Karpas-422 (cell line): ENCODE measurements around the gene RSPH9. TPM values are rescaled to one million over a fixed set of nuclear protein-coding genes. Genes with fewer than 3 reads are reported as not detected.
"Not testable (repeated sequence)": the region's sequence is repeated elsewhere in the genome, so short reads cannot be mapped to it uniquely, and the experiment has no call there.

Experiments
- DNase-seq: peaks from one replicate; pipeline ENCODE4 v3.0.0-alpha.2; 2015
- H2AFZ ChIP-seq: fragments of 200-600 bp; sonication (generic); 2 replicates; pipeline ENCODE4 v1.6.1; 2014; ENCODE audit warnings: antibody characterized with exemption, low read length, mixed read lengths
- H3K27ac ChIP-seq: fragments of 200-600 bp; sonication (generic); 2 replicates; pipeline ENCODE4 v1.5.1; 2014; ENCODE audit warnings: mild to moderate bottlenecking, low read length, moderate library complexity
- H3K27me3 ChIP-seq: fragments of 200-600 bp; sonication (generic); 2 replicates; pipeline ENCODE4 v1.6.1; 2014; ENCODE audit warnings: low read length, mixed read lengths
- H3K36me3 ChIP-seq: fragments of 200-600 bp; sonication (generic); 2 replicates; pipeline ENCODE4 v1.6.1; 2014; ENCODE audit warnings: low read length, mixed read lengths; ENCODE audit not compliant: insufficient read depth
- H3K4me1 ChIP-seq: fragments of 200-600 bp; sonication (generic); 2 replicates; pipeline ENCODE4 v1.6.1; 2014; ENCODE audit warnings: mild to moderate bottlenecking, low read length, mixed read lengths
- H3K4me2 ChIP-seq: fragments of 200-600 bp; sonication (generic); 2 replicates; pipeline ENCODE4 v1.6.1; 2014; ENCODE audit warnings: low read length, low read depth, mild to moderate bottlenecking; ENCODE audit not compliant: poor library complexity, severe bottlenecking
- H3K4me3 ChIP-seq: fragments of 200-600 bp; sonication (generic); 2 replicates; pipeline ENCODE4 v1.5.1; 2014; ENCODE audit warnings: mild to moderate bottlenecking, antibody characterized with exemption, low read length, mixed read lengths
- H3K79me2 ChIP-seq: fragments of 200-600 bp; sonication (generic); 2 replicates; pipeline ENCODE4 v1.6.1; 2014; ENCODE audit warnings: mild to moderate bottlenecking, low read length, mixed read lengths
- H3K9ac ChIP-seq: fragments of 200-600 bp; sonication (generic); 2 replicates; pipeline ENCODE4 v1.6.0; 2014; ENCODE audit warnings: low read length
- H3K9me2 ChIP-seq: fragments of 200-600 bp; sonication (generic), shearing (Covaris generic); replicated peaks from 2 replicates; pipeline ENCODE4 v1.6.0; 2014; ENCODE audit warnings: mild to moderate bottlenecking, low read length, moderate library complexity; ENCODE audit not compliant: insufficient read depth
- H3K9me3 ChIP-seq: fragments of 300-700, 200-600 bp; sonication (generic); 2 replicates; pipeline ENCODE4 v1.6.1; 2014; ENCODE audit warnings: low read length, mixed read lengths
- H4K20me1 ChIP-seq: fragments of 200-600 bp; sonication (generic); 2 replicates; pipeline ENCODE4 v1.6.1; 2014; ENCODE audit warnings: mild to moderate bottlenecking, antibody characterized with exemption, low read length, low read depth; ENCODE audit not compliant: insufficient read depth
- total RNA-seq: library from RNA; depleted of rRNA; stranded (reverse); fragments of >200 nt; shearing (Covaris generic); gene quantifications from 2 replicates; pipeline ENCODE4 v1.2.3, GENCODE V29; 2014; ENCODE audit warnings: low replicate concordance

Gene RSPH9
- total RNA-seq, 1 experiment from 2014 or later = not detected

GRCh38 chr6:43648248-43648647 is 3.4 kb downstream of the RSPH9 start:
- no peaks in the 10 kb centered on the region for H3K36me3 ChIP-seq
- H3K9me3 ChIP-seq = no peaks in the 10 kb centered on the region
- no peak overlapping the region for H3K27ac ChIP-seq
- H4K20me1 ChIP-seq = no peaks in the 10 kb centered on the region
- no peaks in the 10 kb centered on the region for H3K4me1 ChIP-seq
- no peak overlapping the region for H3K4me2 ChIP-seq
- no peaks in the 10 kb centered on the region for H3K9me2 ChIP-seq
- no peak overlapping the region for H3K4me3 ChIP-seq
- H3K9ac ChIP-seq = no peak overlapping the region
- H2AFZ ChIP-seq = no peak overlapping the region
- no peaks in the 10 kb centered on the region for H3K79me2 ChIP-seq
- no peak for DNase-seq
- no peaks in the 10 kb centered on the region for H3K27me3 ChIP-seq

- H3K9ac ChIP-seq, DNase-seq, H3K36me3 ChIP-seq, H4K20me1 ChIP-seq, H3K9me2 ChIP-seq, H3K4me2 ChIP-seq, H3K79me2 ChIP-seq, H3K4me1 ChIP-seq, H3K27me3 ChIP-seq, H2AFZ ChIP-seq, H3K9me3 ChIP-seq, H3K4me3 ChIP-seq, H3K27ac ChIP-seq: not testable (repeated sequence)
These were observed 8.0 kb downstream of the RSPH9 start for GRCh38 chr6:43652822-43653221.

- no peak overlapping the region for H2AFZ ChIP-seq
- H3K79me2 ChIP-seq = no peaks in the 10 kb centered on the region
- H3K9me2 ChIP-seq = no peaks in the 10 kb centered on the region
- H3K4me3 ChIP-seq = no peak overlapping the region
- H3K27me3 ChIP-seq = no peaks in the 10 kb centered on the region
- H3K9me3 ChIP-seq = no peaks in the 10 kb centered on the region
- H3K4me1 ChIP-seq = no peaks in the 10 kb centered on the region
- H3K4me2 ChIP-seq = no peak overlapping the region
- no peak overlapping the region for H3K27ac ChIP-seq
- no peak for DNase-seq
- peaks cover 3% of the 10 kb centered on the region; the same call in 1 of the 2 replicates for H3K36me3 ChIP-seq
- H4K20me1 ChIP-seq = no peaks in the 10 kb centered on the region
- H3K9ac ChIP-seq = no peak overlapping the region
These were observed 12.5 kb downstream of the RSPH9 start for GRCh38 chr6:43657221-43657802.

GRCh38 chr6:43658161-43658560 is 13.3 kb downstream of the RSPH9 start:
- Histone ChIP-seq H4K20me1 (no peaks in the 10 kb centered on the region), H2AFZ (no peak overlapping the region), H3K27ac (no peak overlapping the region), H3K4me3 (no peak overlapping the region), H3K4me2 (no peak overlapping the region), H3K4me1 (no peaks in the 10 kb centered on the region), H3K9me3 (no peaks in the 10 kb centered on the region), H3K27me3 (no peaks in the 10 kb centered on the region), H3K79me2 (no peaks in the 10 kb centered on the region), H3K9me2 (no peaks in the 10 kb centered on the region), H3K36me3 (peaks cover 3% of the 10 kb centered on the region; the same call in 1 of the 2 replicates), H3K9ac (no peak overlapping the region)
- no peak for DNase-seq

- H3K4me2 ChIP-seq, H4K20me1 ChIP-seq: not testable (repeated sequence)
These were observed 18.1 kb downstream of the RSPH9 start for GRCh38 chr6:43662948-43663347.

GRCh38 chr6:43665376-43665775 is 20.5 kb downstream of the RSPH9 start:
- Histone ChIP-seq H3K4me3 (no peak overlapping the region), H3K9me2 (no peaks in the 10 kb centered on the region), H3K27ac (no peak overlapping the region), H3K4me2 (no peak overlapping the region), H3K9ac (no peak overlapping the region), H4K20me1 (peaks cover 14% of the 10 kb centered on the region; the same call in 1 of the 2 replicates), H3K9me3 (no peaks in the 10 kb centered on the region), H3K27me3 (no peaks in the 10 kb centered on the region), H2AFZ (no peak overlapping the region), H3K79me2 (no peaks in the 10 kb centered on the region), H3K4me1 (peaks cover 10% of the 10 kb centered on the region), H3K36me3 (0 out of 2 replicates have a peak, but pooled peaks cover 3% of the 10 kb centered on the region)
- no peak for DNase-seq

More at GRCh38 chr6:43662948-43663347, 18.1 kb downstream of the RSPH9 start:
- H3K79me2 ChIP-seq, H3K4me3 ChIP-seq, H3K9me2 ChIP-seq, H2AFZ ChIP-seq, H3K4me1 ChIP-seq, H3K36me3 ChIP-seq, H3K27ac ChIP-seq, H3K9me3 ChIP-seq, H3K27me3 ChIP-seq, H3K9ac ChIP-seq, DNase-seq: not testable (repeated sequence)

GRCh38 chr6:43666196-43666920 is 21.5 kb downstream of the RSPH9 start:
- Histone ChIP-seq H3K27me3 (no peaks in the 10 kb centered on the region), H3K36me3 (no peaks in the 10 kb centered on the region), H2AFZ (no peak overlapping the region), H3K4me1 (peaks cover 10% of the 10 kb centered on the region), H4K20me1 (peaks cover 14% of the 10 kb centered on the region; the same call in 1 of the 2 replicates), H3K9me2 (no peaks in the 10 kb centered on the region), H3K4me2 (no peak overlapping the region), H3K9ac (no peak overlapping the region), H3K27ac (no peak overlapping the region), H3K79me2 (no peaks in the 10 kb centered on the region), H3K9me3 (no peaks in the 10 kb centered on the region), H3K4me3 (no peak overlapping the region)
- DNase-seq = no peak

GRCh38 chr6:43667245-43668150 is 22.7 kb downstream of the RSPH9 start:
- Histone ChIP-seq H3K4me2 (no peak overlapping the region), H2AFZ (no peak overlapping the region), H3K79me2 (no peaks in the 10 kb centered on the region)

More at GRCh38 chr6:43667245-43668150, 22.7 kb downstream of the RSPH9 start:
- Histone ChIP-seq H3K4me1 (peaks cover 10% of the 10 kb centered on the region), H3K4me3 (no peak overlapping the region), H3K36me3 (no peaks in the 10 kb centered on the region), H3K27me3 (no peaks in the 10 kb centered on the region), H3K9me2 (no peaks in the 10 kb centered on the region), H3K27ac (no peak overlapping the region), H3K9me3 (no peaks in the 10 kb centered on the region), H3K9ac (peak overlapping the region; percentile 28), H4K20me1 (peaks cover 14% of the 10 kb centered on the region; the same call in 1 of the 2 replicates)
- peak; percentile 92 for DNase-seq
